ENCODE data around the gene TRPT1. TPM values are rescaled to one million over a fixed set of nuclear protein-coding genes. Genes with fewer than 3 reads are reported as not detected.

Gene TRPT1
- total and polyA plus RNA-seq, 2 experiments from 2014 or later: 36.9 to 52.2 TPM

DNA sequence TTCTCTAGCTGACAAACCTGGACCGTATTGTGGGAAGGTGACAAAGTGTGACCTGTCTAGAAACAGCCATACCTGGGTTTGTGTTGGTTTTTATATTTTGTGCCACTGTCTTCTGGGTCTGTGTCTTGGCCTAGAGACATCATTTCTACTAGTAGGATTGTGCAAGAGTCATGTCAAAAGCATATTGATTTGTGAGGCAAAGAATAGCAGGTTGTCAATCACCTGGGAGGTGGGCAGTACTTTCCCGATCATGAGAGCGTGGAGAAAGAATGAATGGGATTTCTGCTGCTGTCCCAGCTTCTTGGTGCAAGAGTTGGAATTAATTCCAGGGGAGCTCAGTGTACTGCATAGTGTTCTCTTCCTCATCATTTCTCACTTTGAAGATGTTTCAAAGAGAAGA is 24.4 kb downstream of the TRPT1 start:
- Histone ChIP-seq H3K36me3 (ENCODE audit: insufficient read depth) (peaks cover 73% of the 10 kb centered on the region), H4K20me1 (replicated peaks; ENCODE audit: insufficient read depth) (peaks cover 54% of the 10 kb centered on the region), H3K27me3 (ENCODE audit: insufficient read depth) (no peaks in the 10 kb centered on the region), H3K4me1 (ENCODE audit: insufficient read depth) (no peaks in the 10 kb centered on the region; the same call in 1 of the 2 replicates), H3K4me3 (no peak overlapping the region), H3K4me2 (no peak overlapping the region), H3K9me2 (ENCODE audit: insufficient read depth) (no peaks in the 10 kb centered on the region), H3F3A (replicated peaks; ENCODE audit: low read depth) (peaks cover 68% of the 10 kb centered on the region), H3K79me2 (replicated peaks; ENCODE audit: insufficient read depth) (0 out of 2 replicates have a peak, but pooled peaks cover 10% of the 10 kb centered on the region), H2AFZ (no peak overlapping the region), H3K27ac (ENCODE audit: low read depth) (no peak overlapping the region)
- Mint-ChIP-seq H3K4me1 (peaks cover 14% of the 10 kb centered on the region), H3K27me3 (ENCODE audit: insufficient read depth, low read depth, poor library complexity) (peaks cover 5% of the 10 kb centered on the region), H3K4me3 (no peak overlapping the region), H3K9me3 (no peaks in the 10 kb centered on the region), H3K27ac (no peak overlapping the region), H3K36me3 (ENCODE audit: low read depth) (peaks cover 94% of the 10 kb centered on the region)
- TF ChIP-seq EZH2phosphoT487 (IDR thresholded peaks at IDR 0.05; ENCODE audit: unreplicated experiment) (no peak), CREB1 (CRISPR knock-in tag; IDR thresholded peaks at IDR 0.05; ENCODE audit: low read depth) (no peak)
- TF ChIP-seq, protein P1, sequence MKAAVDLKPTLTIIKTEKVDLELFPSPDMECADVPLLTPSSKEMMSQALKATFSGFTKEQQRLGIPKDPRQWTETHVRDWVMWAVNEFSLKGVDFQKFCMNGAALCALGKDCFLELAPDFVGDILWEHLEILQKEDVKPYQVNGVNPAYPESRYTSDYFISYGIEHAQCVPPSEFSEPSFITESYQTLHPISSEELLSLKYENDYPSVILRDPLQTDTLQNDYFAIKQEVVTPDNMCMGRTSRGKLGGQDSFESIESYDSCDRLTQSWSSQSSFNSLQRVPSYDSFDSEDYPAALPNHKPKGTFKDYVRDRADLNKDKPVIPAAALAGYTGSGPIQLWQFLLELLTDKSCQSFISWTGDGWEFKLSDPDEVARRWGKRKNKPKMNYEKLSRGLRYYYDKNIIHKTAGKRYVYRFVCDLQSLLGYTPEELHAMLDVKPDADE (IDR thresholded peaks at IDR 0.05): no peak
- no peak for DNase-seq (ENCODE audit: low spot score)
- no peak for ATAC-seq

DNA sequence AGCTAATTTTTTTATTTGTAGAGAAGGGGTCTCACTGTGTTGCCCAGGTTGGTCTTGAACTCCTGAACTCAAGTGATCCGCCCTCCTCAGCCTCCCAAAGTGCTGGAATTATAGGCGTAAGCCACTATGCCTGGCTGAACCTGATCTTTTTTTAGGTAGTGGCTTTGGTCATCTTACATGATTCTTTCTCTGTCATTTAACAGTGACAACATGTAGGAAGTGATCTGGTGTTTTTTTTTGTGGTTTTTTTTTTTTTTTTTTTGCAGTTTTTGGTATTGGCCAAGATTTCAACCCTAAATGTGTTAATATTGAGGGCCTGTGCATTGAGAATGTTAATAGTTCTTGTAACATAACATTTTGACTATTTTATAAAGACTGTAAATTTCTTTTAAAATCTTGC is 27.5 kb downstream of the TRPT1 start:
- Mint-ChIP-seq H3K4me1 (peaks cover 4% of the 10 kb centered on the region; the same call in 2 of the 3 replicates), H3K27ac (no peak overlapping the region), H3K4me3 (no peak overlapping the region), H3K27me3 (ENCODE audit: insufficient read depth, low read depth, poor library complexity) (peaks cover 5% of the 10 kb centered on the region), H3K36me3 (ENCODE audit: low read depth) (peaks cover 98% of the 10 kb centered on the region), H3K9me3 (no peaks in the 10 kb centered on the region)
- peaks cover 92% of the 10 kb centered on the region for H3K36me3 ChIP-seq (ENCODE audit: insufficient read depth)
- peaks cover 18% of the 10 kb centered on the region; the same call in 1 of the 2 replicates for H3K79me2 ChIP-seq (replicated peaks; ENCODE audit: insufficient read depth)
- ATAC-seq: no peak
- H4K20me1 ChIP-seq (replicated peaks; ENCODE audit: insufficient read depth): peaks cover 64% of the 10 kb centered on the region
- no peak overlapping the region for H3K4me3 ChIP-seq
- no peak overlapping the region for H2AFZ ChIP-seq
- peaks cover 69% of the 10 kb centered on the region for H3F3A ChIP-seq (replicated peaks; ENCODE audit: low read depth)
- no peaks in the 10 kb centered on the region for H3K27me3 ChIP-seq (ENCODE audit: insufficient read depth)
- no peak overlapping the region for H3K4me2 ChIP-seq
- TF ChIP-seq EZH2phosphoT487 (IDR thresholded peaks at IDR 0.05; ENCODE audit: unreplicated experiment) (no peak), POLR2AphosphoS5 (IDR thresholded peaks at IDR 0.05; ENCODE audit: low read depth) (no peak), STAT1 (IDR thresholded peaks at IDR 0.05; ENCODE audit: unreplicated experiment) (no peak), EZH2 (IDR thresholded peaks at IDR 0.05; ENCODE audit: low read depth, unreplicated experiment) (no peak)
- TF ChIP-seq, protein P2, sequence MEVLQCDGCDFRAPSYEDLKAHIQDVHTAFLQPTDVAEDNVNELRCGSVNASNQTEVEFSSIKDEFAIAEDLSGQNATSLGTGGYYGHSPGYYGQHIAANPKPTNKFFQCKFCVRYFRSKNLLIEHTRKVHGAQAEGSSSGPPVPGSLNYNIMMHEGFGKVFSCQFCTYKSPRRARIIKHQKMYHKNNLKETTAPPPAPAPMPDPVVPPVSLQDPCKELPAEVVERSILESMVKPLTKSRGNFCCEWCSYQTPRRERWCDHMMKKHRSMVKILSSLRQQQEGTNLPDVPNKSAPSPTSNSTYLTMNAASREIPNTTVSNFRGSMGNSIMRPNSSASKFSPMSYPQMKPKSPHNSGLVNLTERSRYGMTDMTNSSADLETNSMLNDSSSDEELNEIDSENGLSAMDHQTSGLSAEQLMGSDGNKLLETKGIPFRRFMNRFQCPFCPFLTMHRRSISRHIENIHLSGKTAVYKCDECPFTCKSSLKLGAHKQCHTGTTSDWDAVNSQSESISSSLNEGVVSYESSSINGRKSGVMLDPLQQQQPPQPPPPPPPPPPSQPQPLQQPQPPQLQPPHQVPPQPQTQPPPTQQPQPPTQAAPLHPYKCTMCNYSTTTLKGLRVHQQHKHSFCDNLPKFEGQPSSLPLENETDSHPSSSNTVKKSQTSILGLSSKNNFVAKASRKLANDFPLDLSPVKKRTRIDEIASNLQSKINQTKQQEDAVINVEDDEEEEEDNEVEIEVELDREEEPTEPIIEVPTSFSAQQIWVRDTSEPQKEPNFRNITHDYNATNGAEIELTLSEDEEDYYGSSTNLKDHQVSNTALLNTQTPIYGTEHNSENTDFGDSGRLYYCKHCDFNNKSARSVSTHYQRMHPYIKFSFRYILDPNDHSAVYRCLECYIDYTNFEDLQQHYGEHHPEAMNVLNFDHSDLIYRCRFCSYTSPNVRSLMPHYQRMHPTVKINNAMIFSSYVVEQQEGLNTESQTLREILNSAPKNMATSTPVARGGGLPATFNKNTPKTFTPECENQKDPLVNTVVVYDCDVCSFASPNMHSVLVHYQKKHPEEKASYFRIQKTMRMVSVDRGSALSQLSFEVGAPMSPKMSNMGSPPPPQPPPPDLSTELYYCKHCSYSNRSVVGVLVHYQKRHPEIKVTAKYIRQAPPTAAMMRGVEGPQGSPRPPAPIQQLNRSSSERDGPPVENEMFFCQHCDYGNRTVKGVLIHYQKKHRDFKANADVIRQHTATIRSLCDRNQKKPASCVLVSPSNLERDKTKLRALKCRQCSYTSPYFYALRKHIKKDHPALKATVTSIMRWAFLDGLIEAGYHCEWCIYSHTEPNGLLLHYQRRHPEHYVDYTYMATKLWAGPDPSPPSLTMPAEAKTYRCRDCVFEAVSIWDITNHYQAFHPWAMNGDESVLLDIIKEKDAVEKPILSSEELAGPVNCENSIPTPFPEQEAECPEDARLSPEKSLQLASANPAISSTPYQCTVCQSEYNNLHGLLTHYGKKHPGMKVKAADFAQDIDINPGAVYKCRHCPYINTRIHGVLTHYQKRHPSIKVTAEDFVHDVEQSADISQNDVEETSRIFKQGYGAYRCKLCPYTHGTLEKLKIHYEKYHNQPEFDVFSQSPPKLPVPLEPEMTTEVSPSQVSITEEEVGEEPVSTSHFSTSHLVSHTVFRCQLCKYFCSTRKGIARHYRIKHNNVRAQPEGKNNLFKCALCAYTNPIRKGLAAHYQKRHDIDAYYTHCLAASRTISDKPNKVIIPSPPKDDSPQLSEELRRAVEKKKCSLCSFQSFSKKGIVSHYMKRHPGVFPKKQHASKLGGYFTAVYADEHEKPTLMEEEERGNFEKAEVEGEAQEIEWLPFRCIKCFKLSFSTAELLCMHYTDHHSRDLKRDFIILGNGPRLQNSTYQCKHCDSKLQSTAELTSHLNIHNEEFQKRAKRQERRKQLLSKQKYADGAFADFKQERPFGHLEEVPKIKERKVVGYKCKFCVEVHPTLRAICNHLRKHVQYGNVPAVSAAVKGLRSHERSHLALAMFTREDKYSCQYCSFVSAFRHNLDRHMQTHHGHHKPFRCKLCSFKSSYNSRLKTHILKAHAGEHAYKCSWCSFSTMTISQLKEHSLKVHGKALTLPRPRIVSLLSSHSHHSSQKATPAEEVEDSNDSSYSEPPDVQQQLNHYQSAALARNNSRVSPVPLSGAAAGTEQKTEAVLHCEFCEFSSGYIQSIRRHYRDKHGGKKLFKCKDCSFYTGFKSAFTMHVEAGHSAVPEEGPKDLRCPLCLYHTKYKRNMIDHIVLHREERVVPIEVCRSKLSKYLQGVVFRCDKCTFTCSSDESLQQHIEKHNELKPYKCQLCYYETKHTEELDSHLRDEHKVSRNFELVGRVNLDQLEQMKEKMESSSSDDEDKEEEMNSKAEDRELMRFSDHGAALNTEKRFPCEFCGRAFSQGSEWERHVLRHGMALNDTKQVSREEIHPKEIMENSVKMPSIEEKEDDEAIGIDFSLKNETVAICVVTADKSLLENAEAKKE (CRISPR knock-in tag; IDR thresholded peaks at IDR 0.05): no peak
- TF ChIP-seq, protein P1 (IDR thresholded peaks at IDR 0.05): no peak
- TF ChIP-seq, protein P3, sequence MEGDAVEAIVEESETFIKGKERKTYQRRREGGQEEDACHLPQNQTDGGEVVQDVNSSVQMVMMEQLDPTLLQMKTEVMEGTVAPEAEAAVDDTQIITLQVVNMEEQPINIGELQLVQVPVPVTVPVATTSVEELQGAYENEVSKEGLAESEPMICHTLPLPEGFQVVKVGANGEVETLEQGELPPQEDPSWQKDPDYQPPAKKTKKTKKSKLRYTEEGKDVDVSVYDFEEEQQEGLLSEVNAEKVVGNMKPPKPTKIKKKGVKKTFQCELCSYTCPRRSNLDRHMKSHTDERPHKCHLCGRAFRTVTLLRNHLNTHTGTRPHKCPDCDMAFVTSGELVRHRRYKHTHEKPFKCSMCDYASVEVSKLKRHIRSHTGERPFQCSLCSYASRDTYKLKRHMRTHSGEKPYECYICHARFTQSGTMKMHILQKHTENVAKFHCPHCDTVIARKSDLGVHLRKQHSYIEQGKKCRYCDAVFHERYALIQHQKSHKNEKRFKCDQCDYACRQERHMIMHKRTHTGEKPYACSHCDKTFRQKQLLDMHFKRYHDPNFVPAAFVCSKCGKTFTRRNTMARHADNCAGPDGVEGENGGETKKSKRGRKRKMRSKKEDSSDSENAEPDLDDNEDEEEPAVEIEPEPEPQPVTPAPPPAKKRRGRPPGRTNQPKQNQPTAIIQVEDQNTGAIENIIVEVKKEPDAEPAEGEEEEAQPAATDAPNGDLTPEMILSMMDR (conservative IDR thresholded peaks at IDR 0.05; ENCODE audit: low read depth in 2 of 2): no peak
- no peak overlapping the region for H3K27ac ChIP-seq (ENCODE audit: low read depth)
- no peaks in the 10 kb centered on the region for H3K9me2 ChIP-seq (ENCODE audit: insufficient read depth)
- H3K4me1 ChIP-seq (ENCODE audit: insufficient read depth): no peaks in the 10 kb centered on the region
- DNase-seq (ENCODE audit: low spot score): no peak
